MG63 (cell line): ENCODE measurements around the gene EPHA3. TPM values are rescaled to one million over a fixed set of nuclear protein-coding genes. Genes with fewer than 3 reads are reported as not detected.

ENCODE experiments used
- DNase-seq: peaks from one replicate; pipeline ENCODE4 v3.0.0-alpha.2; 2020
- H3K27me3 ChIP-seq: fragments of 250-450 bp; sonication (Bioruptor Pico); 2 replicates; pipeline ENCODE4 v1.5.1; 2020; ENCODE audit warnings: mild to moderate bottlenecking, moderate library complexity
- H3K36me3 ChIP-seq: fragments of 250-450 bp; sonication (Bioruptor Pico); 2 replicates; pipeline ENCODE4 v1.5.1; 2020; ENCODE audit warnings: mild to moderate bottlenecking, moderate library complexity
- H3K4me3 ChIP-seq: fragments of 250-450 bp; sonication (Bioruptor Pico); 2 replicates; pipeline ENCODE4 v1.5.1; 2020; ENCODE audit warnings: mild to moderate bottlenecking, moderate library complexity
- H3K9me3 ChIP-seq: fragments of 250-450 bp; sonication (Bioruptor Pico); 2 replicates; pipeline ENCODE4 v1.5.1; 2020; ENCODE audit warnings: mild to moderate bottlenecking, moderate library complexity
- total RNA-seq: library from RNA; depleted of rRNA; stranded (reverse); fragments of >200 nt; shearing (Covaris generic); gene quantifications from 2 replicates; pipeline ENCODE4 v1.2.3, GENCODE V29; 2014; ENCODE audit warnings: low replicate concordance

EPHA3 gene
- total RNA-seq, 1 experiment from 2014 or later: 0.30 TPM

GRCh38 chr3:89405593-89405992, 298.2 kb downstream of the EPHA3 start:
- Histone ChIP-seq H3K4me3 (no peak overlapping the region), H3K9me3 (no peaks in the 10 kb centered on the region), H3K36me3 (no peaks in the 10 kb centered on the region), H3K27me3 (no peaks in the 10 kb centered on the region)
- DNase-seq: no peak

- Histone ChIP-seq H3K4me3 (no peak overlapping the region), H3K36me3 (no peaks in the 10 kb centered on the region), H3K9me3 (no peaks in the 10 kb centered on the region), H3K27me3 (no peaks in the 10 kb centered on the region)
- DNase-seq: no peak
Measured at GRCh38 chr3:89411201-89411600, 303.8 kb downstream of the EPHA3 start.

GRCh38 chr3:89414270-89414669, 306.8 kb downstream of the EPHA3 start:
- Histone ChIP-seq H3K27me3 (no peaks in the 10 kb centered on the region), H3K36me3 (no peaks in the 10 kb centered on the region), H3K4me3 (no peak overlapping the region), H3K9me3 (no peaks in the 10 kb centered on the region)
- no peak for DNase-seq

GRCh38 chr3:89419647-89420241, 312.3 kb downstream of the EPHA3 start:
- H3K4me3 ChIP-seq: no peak overlapping the region
- no peak for DNase-seq
- H3K27me3 ChIP-seq: no peaks in the 10 kb centered on the region
- H3K36me3 ChIP-seq: no peaks in the 10 kb centered on the region
- H3K9me3 ChIP-seq: no peaks in the 10 kb centered on the region

- H3K36me3 ChIP-seq: no peaks in the 10 kb centered on the region
- DNase-seq: no peak
- H3K9me3 ChIP-seq: no peaks in the 10 kb centered on the region
- no peak overlapping the region for H3K4me3 ChIP-seq
- H3K27me3 ChIP-seq: no peaks in the 10 kb centered on the region
Measured at GRCh38 chr3:89426060-89426459, 318.6 kb downstream of the EPHA3 start.

GRCh38 chr3:89434621-89435380, 327.4 kb downstream of the EPHA3 start:
- Histone ChIP-seq H3K9me3 (no peaks in the 10 kb centered on the region), H3K4me3 (no peak overlapping the region), H3K36me3 (no peaks in the 10 kb centered on the region), H3K27me3 (no peaks in the 10 kb centered on the region)
- no peak for DNase-seq

- Histone ChIP-seq H3K9me3 (no peaks in the 10 kb centered on the region), H3K27me3 (no peaks in the 10 kb centered on the region), H3K4me3 (no peak overlapping the region), H3K36me3 (no peaks in the 10 kb centered on the region)
- DNase-seq: no peak
Measured at GRCh38 chr3:89436846-89437245, 329.4 kb downstream of the EPHA3 start.

GRCh38 chr3:89440386-89440785, 333.0 kb downstream of the EPHA3 start:
- H3K4me3 ChIP-seq: no peak overlapping the region
- no peaks in the 10 kb centered on the region for H3K36me3 ChIP-seq
- DNase-seq: no peak
- no peaks in the 10 kb centered on the region for H3K9me3 ChIP-seq
- no peaks in the 10 kb centered on the region for H3K27me3 ChIP-seq

GRCh38 chr3:89441141-89441540, 333.7 kb downstream of the EPHA3 start:
- Histone ChIP-seq H3K9me3 (no peaks in the 10 kb centered on the region), H3K36me3 (no peaks in the 10 kb centered on the region), H3K4me3 (no peak overlapping the region), H3K27me3 (no peaks in the 10 kb centered on the region)
- no peak for DNase-seq

- Histone ChIP-seq H3K36me3 (no peaks in the 10 kb centered on the region), H3K9me3 (no peaks in the 10 kb centered on the region), H3K4me3 (no peak overlapping the region), H3K27me3 (no peaks in the 10 kb centered on the region)
- no peak for DNase-seq
Measured at GRCh38 chr3:89446593-89446992, 339.2 kb downstream of the EPHA3 start.

GRCh38 chr3:89447243-89447642, 339.8 kb downstream of the EPHA3 start:
- Histone ChIP-seq H3K36me3 (no peaks in the 10 kb centered on the region), H3K27me3 (no peaks in the 10 kb centered on the region), H3K9me3 (no peaks in the 10 kb centered on the region), H3K4me3 (no peak overlapping the region)
- no peak for DNase-seq

GRCh38 chr3:89449086-89449485, 341.7 kb downstream of the EPHA3 start:
- H3K36me3 ChIP-seq: no peaks in the 10 kb centered on the region
- DNase-seq: no peak

GRCh38 chr3:89452066-89452465, 344.6 kb downstream of the EPHA3 start:
- Histone ChIP-seq H3K9me3 (no peaks in the 10 kb centered on the region), H3K36me3 (no peaks in the 10 kb centered on the region), H3K27me3 (no peaks in the 10 kb centered on the region; the same call in 1 of the 2 replicates), H3K4me3 (no peak overlapping the region)
- DNase-seq: no peak

More at GRCh38 chr3:89449086-89449485, 341.7 kb downstream of the EPHA3 start:
- H3K4me3 ChIP-seq: no peak overlapping the region
- no peaks in the 10 kb centered on the region for H3K9me3 ChIP-seq
- no peaks in the 10 kb centered on the region for H3K27me3 ChIP-seq

GRCh38 chr3:89455240-89455639, 347.8 kb downstream of the EPHA3 start:
- no peak for DNase-seq
- no peaks in the 10 kb centered on the region; the same call in 1 of the 2 replicates for H3K27me3 ChIP-seq
- H3K4me3 ChIP-seq: no peak overlapping the region
- H3K9me3 ChIP-seq: 0 out of 2 replicates have a peak, but pooled peaks cover 3% of the 10 kb centered on the region
- H3K36me3 ChIP-seq: no peaks in the 10 kb centered on the region

- Histone ChIP-seq H3K36me3 (no peaks in the 10 kb centered on the region), H3K27me3 (no peaks in the 10 kb centered on the region), H3K9me3 (no peaks in the 10 kb centered on the region), H3K4me3 (no peak overlapping the region)
- no peak for DNase-seq
Measured at GRCh38 chr3:89467898-89468363, 360.5 kb downstream of the EPHA3 start.

GRCh38 chr3:89472101-89472500, 364.7 kb downstream of the EPHA3 start:
- DNase-seq: no peak
- no peak overlapping the region for H3K4me3 ChIP-seq
- no peaks in the 10 kb centered on the region for H3K9me3 ChIP-seq
- H3K27me3 ChIP-seq: no peaks in the 10 kb centered on the region
- H3K36me3 ChIP-seq: no peaks in the 10 kb centered on the region

GRCh38 chr3:89474333-89475130, 367.1 kb downstream of the EPHA3 start:
- no peak for DNase-seq
- H3K9me3 ChIP-seq: no peaks in the 10 kb centered on the region
- no peaks in the 10 kb centered on the region for H3K36me3 ChIP-seq
- H3K27me3 ChIP-seq: no peaks in the 10 kb centered on the region
- no peak overlapping the region for H3K4me3 ChIP-seq
